ENCODE data around the gene ASH1L.
"Not testable (repeated sequence)": the region's sequence is repeated elsewhere in the genome, so short reads cannot be mapped to it uniquely, and the experiment has no call there.

The ASH1L gene

DNA sequence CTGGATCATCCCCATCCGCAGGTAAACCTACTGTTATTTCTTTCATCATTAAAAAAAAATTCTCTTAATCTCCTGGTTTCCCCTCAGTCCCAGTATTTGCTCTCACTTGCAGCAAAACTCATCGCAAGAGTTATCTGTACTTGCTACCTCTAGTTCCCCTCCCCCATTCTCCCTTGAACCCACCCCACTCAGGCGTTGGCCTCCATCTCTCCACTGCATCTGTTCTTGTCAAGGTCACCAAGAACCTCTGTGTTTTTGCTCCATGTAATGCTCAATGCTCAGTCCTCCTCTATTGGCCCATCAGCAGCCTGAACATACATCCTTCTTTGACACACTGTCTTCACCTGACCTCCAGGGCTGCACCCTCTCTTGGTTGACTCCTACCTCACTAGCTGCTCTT lies 265.9 kb downstream of the ASH1L start:
- Histone ChIP-seq H3K36me3 (no peaks in the 10 kb centered on the region), H3K4me3 (no peak overlapping the region), H3K4me1 (peaks cover 0 to 12% (median 6%) of the 10 kb centered on the region in 4 donors), H3K9me3 (no peaks in the 10 kb centered on the region), H3K27ac (no peak overlapping the region), H3K27me3 (peaks cover 0 to 34% of the 10 kb centered on the region in 2 donors)
- intact Hi-C loops (cut with DNase I; ENCODE audit: low total_unique reads): no loop called here
- DNase-seq: no peak
- TF ChIP-seq, protein P1, sequence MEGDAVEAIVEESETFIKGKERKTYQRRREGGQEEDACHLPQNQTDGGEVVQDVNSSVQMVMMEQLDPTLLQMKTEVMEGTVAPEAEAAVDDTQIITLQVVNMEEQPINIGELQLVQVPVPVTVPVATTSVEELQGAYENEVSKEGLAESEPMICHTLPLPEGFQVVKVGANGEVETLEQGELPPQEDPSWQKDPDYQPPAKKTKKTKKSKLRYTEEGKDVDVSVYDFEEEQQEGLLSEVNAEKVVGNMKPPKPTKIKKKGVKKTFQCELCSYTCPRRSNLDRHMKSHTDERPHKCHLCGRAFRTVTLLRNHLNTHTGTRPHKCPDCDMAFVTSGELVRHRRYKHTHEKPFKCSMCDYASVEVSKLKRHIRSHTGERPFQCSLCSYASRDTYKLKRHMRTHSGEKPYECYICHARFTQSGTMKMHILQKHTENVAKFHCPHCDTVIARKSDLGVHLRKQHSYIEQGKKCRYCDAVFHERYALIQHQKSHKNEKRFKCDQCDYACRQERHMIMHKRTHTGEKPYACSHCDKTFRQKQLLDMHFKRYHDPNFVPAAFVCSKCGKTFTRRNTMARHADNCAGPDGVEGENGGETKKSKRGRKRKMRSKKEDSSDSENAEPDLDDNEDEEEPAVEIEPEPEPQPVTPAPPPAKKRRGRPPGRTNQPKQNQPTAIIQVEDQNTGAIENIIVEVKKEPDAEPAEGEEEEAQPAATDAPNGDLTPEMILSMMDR (IDR thresholded peaks at IDR 0.05): no peak

DNA sequence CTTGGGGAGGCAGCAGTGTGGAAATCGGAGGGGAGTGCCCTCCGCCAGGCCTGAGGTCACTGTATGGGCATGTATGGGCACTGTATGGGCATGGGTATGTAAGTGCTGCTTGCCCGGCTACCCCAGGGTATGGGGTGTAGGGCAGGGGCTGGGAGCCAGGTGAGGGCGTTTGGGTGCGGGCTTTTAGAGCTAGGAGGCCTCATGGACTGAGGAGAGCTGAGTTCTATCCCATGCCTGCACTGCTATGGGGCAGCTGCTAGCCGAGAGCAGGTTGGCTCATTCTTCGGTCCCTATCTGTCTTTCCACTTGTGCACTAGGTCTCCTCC lies 266.7 kb downstream of the ASH1L start:
- TF ChIP-seq, protein P1 (IDR thresholded peaks at IDR 0.05): no peak
- Histone ChIP-seq H3K4me3 (no peak overlapping the region), H3K9me3 (no peaks in the 10 kb centered on the region), H3K27me3 (peaks cover 0 to 37% of the 10 kb centered on the region in 2 donors), H3K36me3 (no peaks in the 10 kb centered on the region), H3K27ac (no peak overlapping the region), H3K4me1 (peaks cover 0 to 12% (median 6%) of the 10 kb centered on the region in 4 donors)
- DNase-seq: no peak
- intact Hi-C loops (cut with DNase I; ENCODE audit: low total_unique reads): no loop called here

DNA sequence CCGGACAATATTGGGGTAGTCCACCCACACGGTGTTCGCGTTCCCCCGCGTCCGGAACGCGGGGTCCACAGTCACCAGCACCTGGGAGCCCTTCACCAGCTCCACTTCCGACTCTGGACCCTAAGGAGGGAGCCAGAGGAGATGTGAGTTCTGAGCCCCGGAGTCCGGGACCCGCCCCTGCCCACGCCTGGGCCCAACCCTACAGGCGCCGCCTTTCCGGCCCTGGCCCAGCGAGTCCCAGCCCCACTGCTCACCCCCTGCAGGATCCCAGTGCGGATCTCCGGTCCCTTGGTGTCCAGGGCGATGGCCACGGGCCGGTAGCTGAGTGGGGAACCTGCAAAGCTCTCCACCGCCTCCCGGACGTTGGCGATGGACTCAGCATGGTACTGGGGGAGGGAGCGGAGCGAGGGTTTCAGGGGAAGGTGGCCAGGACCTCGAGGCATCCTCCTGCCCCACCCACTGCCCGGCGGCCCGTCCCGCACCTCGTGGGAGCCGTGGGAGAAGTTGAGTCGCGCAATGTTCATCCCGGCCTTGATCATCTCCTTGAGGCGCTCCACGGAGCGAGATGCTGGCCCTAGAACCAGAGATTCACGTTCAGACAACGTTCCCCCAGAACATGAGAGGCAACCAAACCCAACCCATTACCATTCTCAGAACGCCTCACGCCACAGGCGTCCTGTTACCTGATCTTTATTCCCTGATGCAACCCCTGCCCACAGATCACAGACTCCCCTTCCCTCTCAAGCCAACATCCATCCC lies 267.2 kb downstream of the ASH1L start:
- no peaks in the 10 kb centered on the region for H3K36me3 ChIP-seq
- H3K9me3 ChIP-seq: no peaks in the 10 kb centered on the region
- TF ChIP-seq, protein P1 (IDR thresholded peaks at IDR 0.05): no peak
- intact Hi-C loops (cut with DNase I; ENCODE audit: low total_unique reads): no loop called here
- no peak overlapping the region for H3K27ac ChIP-seq
- H3K4me3 ChIP-seq: peak overlapping the region in 1 of 2 donors; percentile 12
- H3K27me3 ChIP-seq: peaks cover 0 to 37% of the 10 kb centered on the region in 2 donors
- peaks cover 0 to 12% (median 6%) of the 10 kb centered on the region in 4 donors for H3K4me1 ChIP-seq
- no peak for DNase-seq

DNA sequence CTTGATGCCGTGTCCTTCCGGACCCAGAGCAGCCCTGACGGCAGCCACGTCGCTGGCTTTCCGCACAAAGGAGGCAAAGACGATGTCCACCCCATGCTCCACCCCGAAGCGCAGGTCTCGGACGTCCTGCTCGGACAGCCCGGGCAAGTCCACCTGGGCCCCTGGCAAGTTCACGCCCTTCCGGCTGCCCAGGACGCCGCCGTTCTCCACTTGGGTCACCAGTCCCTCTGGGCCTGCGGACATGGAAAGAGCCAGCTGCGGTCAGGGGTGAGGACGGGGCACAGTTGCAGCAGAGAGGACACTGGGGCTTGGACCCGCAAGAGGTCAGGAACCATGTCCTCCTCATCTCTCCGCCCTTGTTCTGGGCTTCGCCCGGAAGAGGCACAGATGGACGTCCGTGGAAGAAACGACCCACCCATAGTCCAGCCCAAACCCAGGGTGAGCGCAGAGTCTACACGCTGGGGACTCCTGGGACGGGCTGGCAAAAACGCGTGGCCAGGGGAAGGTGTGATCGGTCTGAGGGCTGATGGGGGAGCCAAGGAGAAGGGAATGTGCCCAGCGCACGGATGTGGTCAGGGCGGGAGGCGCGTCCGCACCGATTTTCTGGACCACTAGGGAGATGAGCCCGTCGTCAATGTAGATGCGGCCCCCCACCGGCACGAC lies 268.0 kb downstream of the ASH1L start:
- Histone ChIP-seq H3K4me3 (peak overlapping the region in 1 of 2 donors; percentile 12), H3K27ac (no peak overlapping the region), H3K36me3 (no peaks in the 10 kb centered on the region), H3K27me3 (peaks cover 0 to 37% of the 10 kb centered on the region in 2 donors), H3K4me1 (peaks cover 0 to 12% (median 6%) of the 10 kb centered on the region in 4 donors), H3K9me3 (no peaks in the 10 kb centered on the region)
- no peak for DNase-seq
- intact Hi-C loops (cut with DNase I; ENCODE audit: low total_unique reads): no loop called here
- TF ChIP-seq, protein P1 (IDR thresholded peaks at IDR 0.05): no peak

DNA sequence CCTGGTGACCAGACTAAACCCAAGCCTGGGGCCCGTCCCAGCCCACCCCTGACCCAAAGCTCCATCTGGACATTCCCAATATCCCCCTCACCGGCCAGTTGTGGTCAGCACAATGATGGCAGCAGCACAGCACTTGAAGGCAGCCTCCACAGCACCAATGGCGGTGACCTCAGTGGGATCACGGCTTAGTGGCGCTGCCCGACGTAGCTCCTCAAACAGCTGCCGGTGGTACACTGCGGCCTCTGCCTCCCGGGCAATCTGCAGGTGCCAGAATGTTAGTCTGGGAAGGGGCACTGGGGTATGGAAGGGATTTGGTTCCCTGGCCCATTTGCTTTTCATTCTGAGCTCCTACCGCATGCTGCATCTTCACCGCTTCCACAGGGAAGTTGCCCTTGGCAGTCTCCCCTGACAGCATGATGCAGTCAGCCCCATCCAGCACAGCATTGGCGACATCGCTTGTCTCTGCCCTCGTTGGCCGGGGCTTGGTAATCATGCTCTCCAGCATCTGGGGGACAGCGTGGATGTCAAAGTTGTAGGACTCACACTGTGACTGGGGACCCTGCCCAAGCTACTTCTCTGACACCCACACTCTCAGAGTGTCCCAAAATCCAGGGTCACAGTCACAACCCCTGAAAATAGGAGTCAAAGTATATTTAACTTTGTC lies 269.4 kb downstream of the ASH1L start:
- H3K4me3 ChIP-seq: no peak overlapping the region
- peaks cover 0 to 12% (median 6%) of the 10 kb centered on the region in 4 donors for H3K4me1 ChIP-seq
- H3K9me3 ChIP-seq: no peaks in the 10 kb centered on the region
- no peak for DNase-seq
- intact Hi-C loops (cut with DNase I; ENCODE audit: low total_unique reads): no loop called here
- TF ChIP-seq, protein P1 (IDR thresholded peaks at IDR 0.05): no peak
- peaks cover 0 to 37% of the 10 kb centered on the region in 2 donors for H3K27me3 ChIP-seq
- no peak overlapping the region for H3K27ac ChIP-seq
- H3K36me3 ChIP-seq: no peaks in the 10 kb centered on the region

DNA sequence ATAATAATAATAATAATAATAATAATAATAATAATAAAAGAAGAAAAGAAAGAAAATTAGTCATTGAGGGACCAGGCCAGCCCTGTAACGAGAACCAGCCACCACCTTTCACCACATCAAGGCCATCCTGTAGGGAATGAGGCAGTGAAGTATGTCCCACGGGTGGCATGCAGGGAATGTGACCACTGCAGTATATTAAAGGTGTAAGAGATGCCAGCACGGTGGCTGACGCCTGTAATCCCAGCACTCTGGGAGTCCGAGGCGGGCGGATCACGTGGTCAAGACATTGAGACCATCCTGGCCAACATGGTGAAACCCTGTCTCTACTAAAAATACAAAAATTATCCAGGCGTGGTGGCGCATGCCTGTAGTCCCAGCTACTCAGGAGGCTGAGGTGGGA lies 271.6 kb downstream of the ASH1L start:
- H3K27ac ChIP-seq; H3K36me3 ChIP-seq; H3K9me3 ChIP-seq; intact Hi-C loops (cut with DNase I; ENCODE audit: low total_unique reads); DNase-seq; H3K4me3 ChIP-seq: not testable (repeated sequence)
- Histone ChIP-seq H3K4me1 (peaks cover 0 to 12% (median 6%) of the 10 kb centered on the region in 4 donors), H3K27me3 (peaks cover 0 to 24% of the 10 kb centered on the region in 2 donors)

Data from tibial artery (tissue), 4 donors.